ENCODE data around the gene WFDC5. TPM values are rescaled to one million over a fixed set of nuclear protein-coding genes. Genes with fewer than 3 reads are reported as not detected.

Gene WFDC5
- total RNA-seq, 4 donors from 2014 or later: not detected

DNA sequence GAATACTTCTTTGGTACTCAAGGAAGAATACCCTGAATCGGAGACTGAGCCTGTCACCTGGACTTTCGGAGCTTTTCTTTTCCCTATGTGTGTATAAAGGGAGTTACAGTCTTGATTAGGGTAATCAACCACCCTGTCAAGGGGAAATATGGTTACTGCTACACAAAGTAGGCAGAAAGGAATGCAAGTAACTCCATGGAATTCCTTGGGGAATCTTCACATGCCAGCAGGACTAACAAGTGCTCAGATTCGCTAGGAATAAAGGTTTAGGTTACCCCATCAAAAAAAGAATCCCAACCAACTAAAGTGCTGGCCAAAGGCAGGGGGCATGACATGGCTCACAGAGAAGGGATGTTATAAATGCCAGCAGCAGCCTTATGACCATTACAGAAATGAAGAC lies 24.5 kb downstream of the WFDC5 start:
- Histone ChIP-seq H3K4me3 (no peak overlapping the region), H3K9me3 (no peaks in the 10 kb centered on the region), H3K36me3 (peaks cover 0 to 6% of the 10 kb centered on the region in 2 donors), H3K27me3 (peaks cover 7% of the 10 kb centered on the region), H3K4me1 (peaks cover 0 to under 1% (median 0%) of the 10 kb centered on the region in 3 donors), H3K27ac (no peak overlapping the region)
- WGBS, 2 donors (ENCODE audit: low coverage in 1 of 2): 96 to 100% methylated on average over 2 to 3 of the region's 3 CpGs
- TF ChIP-seq POLR2A (IDR thresholded peaks at IDR 0.05) (no peak), EP300 (IDR thresholded peaks at IDR 0.05) (no peak), POLR2AphosphoS5 (IDR thresholded peaks at IDR 0.05) (no peak)
- TF ChIP-seq, protein P1, sequence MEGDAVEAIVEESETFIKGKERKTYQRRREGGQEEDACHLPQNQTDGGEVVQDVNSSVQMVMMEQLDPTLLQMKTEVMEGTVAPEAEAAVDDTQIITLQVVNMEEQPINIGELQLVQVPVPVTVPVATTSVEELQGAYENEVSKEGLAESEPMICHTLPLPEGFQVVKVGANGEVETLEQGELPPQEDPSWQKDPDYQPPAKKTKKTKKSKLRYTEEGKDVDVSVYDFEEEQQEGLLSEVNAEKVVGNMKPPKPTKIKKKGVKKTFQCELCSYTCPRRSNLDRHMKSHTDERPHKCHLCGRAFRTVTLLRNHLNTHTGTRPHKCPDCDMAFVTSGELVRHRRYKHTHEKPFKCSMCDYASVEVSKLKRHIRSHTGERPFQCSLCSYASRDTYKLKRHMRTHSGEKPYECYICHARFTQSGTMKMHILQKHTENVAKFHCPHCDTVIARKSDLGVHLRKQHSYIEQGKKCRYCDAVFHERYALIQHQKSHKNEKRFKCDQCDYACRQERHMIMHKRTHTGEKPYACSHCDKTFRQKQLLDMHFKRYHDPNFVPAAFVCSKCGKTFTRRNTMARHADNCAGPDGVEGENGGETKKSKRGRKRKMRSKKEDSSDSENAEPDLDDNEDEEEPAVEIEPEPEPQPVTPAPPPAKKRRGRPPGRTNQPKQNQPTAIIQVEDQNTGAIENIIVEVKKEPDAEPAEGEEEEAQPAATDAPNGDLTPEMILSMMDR (IDR thresholded peaks at IDR 0.05): no peak
- ATAC-seq: no peak

DNA sequence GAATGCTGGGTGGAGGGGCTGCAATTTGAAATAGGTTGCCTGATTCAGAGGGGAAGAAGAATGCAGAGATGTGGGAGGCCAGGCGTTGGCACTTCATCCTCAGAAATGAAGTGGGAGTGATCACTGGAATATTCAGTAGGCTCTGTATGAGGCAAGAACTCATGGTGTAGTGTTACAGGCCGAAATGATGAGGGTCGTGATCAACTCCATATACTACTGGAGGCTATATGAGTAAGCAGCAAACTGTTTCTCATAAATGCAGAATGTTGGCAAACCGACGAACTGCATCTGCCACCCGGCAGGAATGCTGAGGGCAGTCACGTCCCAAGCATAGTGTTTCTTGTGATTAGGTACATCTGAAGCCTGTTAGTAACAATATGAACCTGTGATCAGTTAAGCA lies 26.7 kb downstream of the WFDC5 start:
- Histone ChIP-seq H3K4me3 (no peak overlapping the region), H3K4me1 (no peaks in the 10 kb centered on the region), H3K36me3 (peaks cover 0 to 6% of the 10 kb centered on the region in 2 donors), H3K9me3 (no peaks in the 10 kb centered on the region), H3K27me3 (no peaks in the 10 kb centered on the region), H3K27ac (no peak overlapping the region)
- no peak for TF ChIP-seq POLR2AphosphoS5 (IDR thresholded peaks at IDR 0.05)
- TF ChIP-seq, protein P1 (IDR thresholded peaks at IDR 0.05): no peak
- TF ChIP-seq POLR2A (IDR thresholded peaks at IDR 0.05): no peak
- no peak for TF ChIP-seq EP300 (IDR thresholded peaks at IDR 0.05)
- 43 to 87% methylated on average over 1 to 7 of the region's 7 CpGs for WGBS, 2 donors (ENCODE audit: low coverage in 1 of 2)
- no peak for ATAC-seq

DNA sequence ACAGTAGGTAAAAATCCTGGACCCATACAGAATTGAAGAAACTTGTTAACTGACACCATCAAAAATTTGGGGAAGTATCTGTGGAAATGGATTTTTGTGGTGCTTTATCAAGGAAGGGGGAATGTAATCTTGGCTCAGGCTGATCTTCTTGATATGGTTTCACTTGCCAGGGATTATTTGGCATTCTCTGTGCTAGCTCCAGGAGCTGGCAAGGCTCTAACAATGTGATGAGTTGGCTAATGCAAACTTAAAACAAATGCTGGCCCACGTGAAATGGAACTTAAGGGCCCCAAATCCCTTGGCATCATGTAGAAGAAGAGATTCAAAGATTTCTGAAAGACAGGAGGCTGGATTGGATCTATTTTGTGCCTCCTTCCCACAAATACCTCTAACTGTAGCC lies 27.2 kb downstream of the WFDC5 start:
- H3K4me3 ChIP-seq: no peak overlapping the region
- no peaks in the 10 kb centered on the region for H3K27me3 ChIP-seq
- no peak overlapping the region for H3K27ac ChIP-seq
- no peak for ATAC-seq
- TF ChIP-seq POLR2AphosphoS5 (IDR thresholded peaks at IDR 0.05) (no peak), EP300 (IDR thresholded peaks at IDR 0.05) (no peak), POLR2A (IDR thresholded peaks at IDR 0.05) (no peak)
- TF ChIP-seq, protein P1 (IDR thresholded peaks at IDR 0.05): no peak
- no peaks in the 10 kb centered on the region for H3K4me1 ChIP-seq
- H3K36me3 ChIP-seq: peaks cover 0 to 6% of the 10 kb centered on the region in 2 donors
- 30 to 33% methylated on average over 1 of the region's 1 CpG for WGBS, 2 donors (ENCODE audit: low coverage in 1 of 2)
- H3K9me3 ChIP-seq: peaks cover 0 to 2% (median 0%) of the 10 kb centered on the region in 3 donors

DNA sequence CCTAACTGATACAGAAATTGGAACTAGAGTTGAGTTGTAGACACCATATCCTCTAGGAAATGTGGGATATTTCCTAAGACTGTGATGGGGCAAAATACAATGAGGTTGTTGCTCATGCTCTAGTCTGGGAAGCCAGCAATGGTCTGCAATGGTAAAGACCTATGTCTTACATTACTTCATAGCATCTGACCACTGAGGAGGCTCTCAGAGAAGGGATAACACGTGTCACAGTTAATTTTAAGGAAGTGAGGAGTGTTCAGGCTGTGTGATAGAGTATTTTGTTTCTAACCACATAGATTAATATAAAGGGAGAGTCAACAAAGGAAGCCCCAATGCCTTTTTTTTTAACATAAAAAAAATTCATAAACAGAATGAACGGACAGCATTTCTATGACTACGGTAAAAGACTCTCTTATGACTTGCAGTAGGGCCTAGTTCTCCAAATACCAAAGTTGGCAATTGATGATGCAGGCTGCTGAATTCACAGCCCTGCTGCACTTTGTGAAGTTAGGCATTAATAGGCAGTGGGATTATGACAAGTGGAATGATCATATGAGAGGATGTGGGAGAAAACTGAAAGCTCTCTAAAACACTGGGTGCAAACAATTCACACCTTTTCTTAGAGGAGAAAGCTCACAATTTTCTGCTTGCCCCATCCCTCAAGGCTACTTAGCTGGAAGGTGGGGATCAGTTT lies 27.7 kb downstream of the WFDC5 start:
- no peak overlapping the region for H3K4me3 ChIP-seq
- no peak overlapping the region for H3K27ac ChIP-seq
- TF ChIP-seq EP300 (IDR thresholded peaks at IDR 0.05) (no peak), POLR2AphosphoS5 (IDR thresholded peaks at IDR 0.05) (no peak), POLR2A (IDR thresholded peaks at IDR 0.05) (no peak)
- TF ChIP-seq, protein P1 (IDR thresholded peaks at IDR 0.05): no peak
- 82 to 85% methylated on average over 3 of the region's 3 CpGs for WGBS, 2 donors (ENCODE audit: low coverage in 1 of 2)
- H3K27me3 ChIP-seq: no peaks in the 10 kb centered on the region
- no peaks in the 10 kb centered on the region for H3K4me1 ChIP-seq
- H3K9me3 ChIP-seq: peaks cover 0 to 8% (median 0%) of the 10 kb centered on the region in 3 donors
- H3K36me3 ChIP-seq: peaks cover 0 to 9% of the 10 kb centered on the region in 2 donors
- no peak for ATAC-seq

DNA sequence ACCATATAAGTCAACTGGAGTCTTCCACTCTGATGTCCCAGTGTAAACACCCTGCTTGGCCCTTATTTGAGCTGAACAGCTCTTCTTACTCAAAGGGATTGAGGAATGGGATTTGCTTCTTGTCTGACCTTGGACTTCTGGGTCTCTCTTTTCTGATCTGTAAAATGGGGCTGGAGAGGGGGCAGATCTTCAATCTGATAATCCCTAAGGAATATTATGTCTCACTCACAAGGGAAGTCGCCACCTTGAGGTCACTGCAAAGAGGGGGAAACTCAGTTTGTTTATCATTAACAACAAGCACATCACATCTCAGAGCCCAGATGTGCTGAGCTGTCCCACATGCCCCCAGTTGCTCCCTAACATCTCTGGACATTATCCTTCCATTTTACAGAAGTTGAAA lies 29.1 kb downstream of the WFDC5 start:
- WGBS, 2 donors (ENCODE audit: low coverage in 1 of 2): no CpG with 5 or more reads among the region's 1 CpG
- TF ChIP-seq EP300 (IDR thresholded peaks at IDR 0.05) (no peak), POLR2AphosphoS5 (IDR thresholded peaks at IDR 0.05) (no peak), POLR2A (IDR thresholded peaks at IDR 0.05) (no peak)
- TF ChIP-seq, protein P1 (IDR thresholded peaks at IDR 0.05): no peak
- Histone ChIP-seq H3K4me3 (no peak overlapping the region), H3K4me1 (no peaks in the 10 kb centered on the region), H3K27ac (no peak overlapping the region), H3K27me3 (no peaks in the 10 kb centered on the region), H3K9me3 (peaks cover 0 to 15% (median 0%) of the 10 kb centered on the region in 3 donors), H3K36me3 (peaks cover 0 to 23% of the 10 kb centered on the region in 2 donors)
- no peak for ATAC-seq

Measured in gastroesophageal sphincter (tissue), 4 donors.